Body of pancreas (tissue), 4 donors: ENCODE data around the gene FRAS1.

Experiments used
- CTCF ChIP-seq, 7 experiments: fragments of 450-650 bp in 4 of 7; fragments of 200-600 bp in 3 of 7; sonication (generic) in 3 of 7; IDR thresholded peaks; one replicate each; pipeline ENCODE4 v1.5.1; 2016 to 2019; ENCODE audit warnings: antibody characterized with exemption in 7 of 7
- POLR2A ChIP-seq, 3 donors: fragments of 450-650 bp; IDR thresholded peaks; one replicate each; pipeline ENCODE4 v1.6.1; 2016; ENCODE audit warnings: antibody characterized with exemption in 3 of 3, mild to moderate bottlenecking in 2 of 3

GRCh38 chr4:78033861-78034260 lies 23.3 kb upstream of the FRAS1 start:
- TF ChIP-seq CTCF (IDR thresholded peaks at IDR 0.05) (no peak), POLR2A (IDR thresholded peaks at IDR 0.05) (no peak)
